Stimulated activated CD4-positive, alpha-beta T cell treated with anti-CD3 and anti-CD28 coated beads, Interleukin-4, amount 100 ng/mL, for 24 hours (primary cell): Measurements from ENCODE around the gene SCYGR6.
"Not testable (repeated sequence)": the region's sequence is repeated elsewhere in the genome, so short reads cannot be mapped to it uniquely, and the experiment has no call there.

Experiments
- DNase-seq: peaks from one replicate; pipeline ENCODE4 v3.0.0-alpha.2; 2020

SCYGR6 gene, protein sequence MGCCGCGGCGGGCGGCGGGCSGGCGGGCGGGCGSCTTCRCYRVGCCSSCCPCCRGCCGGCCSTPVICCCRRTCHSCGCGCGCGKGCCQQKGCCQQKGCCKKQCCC

DNA sequence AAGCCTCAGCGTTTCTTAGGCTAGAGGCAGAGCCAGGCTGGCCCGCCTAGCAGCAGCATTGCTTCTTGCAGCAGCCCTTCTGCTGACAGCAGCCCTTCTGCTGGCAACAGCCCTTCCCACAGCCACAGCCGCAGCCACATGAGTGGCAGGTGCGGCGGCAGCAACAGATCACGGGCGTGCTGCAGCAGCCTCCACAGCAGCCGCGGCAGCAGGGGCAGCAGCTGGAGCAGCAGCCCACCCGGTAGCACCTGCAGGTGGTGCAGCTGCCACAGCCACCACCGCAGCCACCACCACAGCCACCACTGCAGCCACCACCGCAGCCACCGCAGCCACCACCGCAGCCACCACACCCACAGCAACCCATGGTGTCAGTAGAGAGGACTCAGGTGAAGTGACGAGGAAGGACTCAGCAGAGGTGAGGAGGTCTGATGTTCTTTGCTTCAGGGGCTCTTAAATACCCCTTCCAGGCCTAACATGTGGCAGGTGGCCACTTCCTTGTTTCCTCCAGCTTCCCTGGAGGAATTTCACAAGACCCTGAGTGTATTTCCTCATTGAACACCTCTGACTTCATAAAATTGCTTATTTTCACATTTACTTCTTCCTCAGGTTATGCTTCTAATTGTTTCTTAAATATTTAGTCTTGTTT lies at the start of gene SCYGR6:
Gene SCYGR6 (minus strand): TSS at position 364 of the 646 bp plus-strand sequence. CDS start 0 bp downstream, at position 364.
- DNase-seq = no peak

DNA sequence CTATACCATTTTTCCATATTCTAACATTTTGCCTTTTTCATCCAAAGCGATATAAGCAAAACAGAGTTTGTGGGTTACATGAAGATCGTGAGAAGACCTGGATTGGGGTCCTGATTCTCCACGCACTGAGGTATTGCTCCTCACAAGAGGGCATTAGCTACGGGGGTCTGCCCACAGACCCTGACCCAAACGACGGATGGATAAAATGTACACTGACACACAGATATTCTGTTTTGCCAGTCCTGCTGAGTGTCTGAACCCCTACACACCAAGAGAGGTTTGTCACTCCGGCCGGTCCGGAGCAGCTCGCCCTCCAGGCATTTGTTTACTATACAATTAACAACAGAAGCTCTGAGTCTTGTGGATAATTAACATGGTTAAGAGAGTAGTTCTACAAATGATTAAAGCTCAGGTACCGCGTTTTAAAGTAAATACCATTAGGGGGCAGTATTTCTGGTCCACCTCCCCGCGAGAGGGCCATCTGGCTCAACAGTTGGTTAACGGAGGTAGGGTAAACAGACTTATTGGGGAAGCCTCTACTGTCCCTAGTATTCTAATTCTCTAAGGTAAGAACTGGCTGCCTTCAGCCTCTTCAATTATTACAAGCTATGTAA lies 49.6 kb upstream of the SCYGR6 start:
- DNase-seq = no peak

DNA sequence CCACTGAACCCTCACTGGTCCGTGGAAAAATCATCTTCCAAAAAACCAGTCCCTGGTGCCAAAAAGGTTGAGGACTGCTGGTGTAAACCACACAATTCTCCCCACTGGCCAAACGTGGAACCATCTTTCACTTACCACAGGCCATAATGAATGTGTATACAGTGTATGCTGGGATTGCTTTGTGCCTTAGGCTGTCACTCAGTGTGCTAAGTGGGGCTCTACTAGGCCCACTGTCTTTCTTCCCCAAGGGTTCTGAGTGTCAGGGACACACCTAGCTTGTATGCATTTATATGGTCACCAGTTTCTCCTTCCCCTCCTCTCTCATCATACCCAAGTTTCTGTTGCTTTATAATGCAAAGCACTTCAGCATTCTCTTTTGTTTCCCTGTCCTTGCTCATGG lies 48.4 kb upstream of the SCYGR6 start:
- no peak for DNase-seq

DNA sequence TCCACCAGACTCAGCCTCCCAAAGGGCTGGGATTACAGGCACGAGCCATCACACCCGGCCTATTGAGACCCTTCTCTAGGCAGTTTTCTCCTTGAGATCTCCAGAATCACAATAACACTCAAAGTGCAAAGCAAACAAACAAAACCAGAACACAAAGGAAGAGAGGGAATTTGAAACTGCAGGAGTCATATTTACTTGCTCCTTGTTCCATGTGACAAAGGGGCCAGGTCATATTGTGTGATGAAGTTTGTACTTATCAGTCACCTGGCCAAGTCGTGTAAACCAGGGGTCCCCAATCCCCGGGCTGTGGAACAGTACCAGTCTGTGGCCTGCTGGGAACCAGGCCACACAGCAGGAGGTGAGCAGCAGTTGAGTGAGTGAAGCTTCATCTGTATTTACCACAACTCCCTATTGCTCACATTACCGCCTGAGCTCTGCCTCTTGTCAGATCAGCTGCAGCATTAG lies 47.7 kb upstream of the SCYGR6 start:
- DNase-seq = no peak

DNA sequence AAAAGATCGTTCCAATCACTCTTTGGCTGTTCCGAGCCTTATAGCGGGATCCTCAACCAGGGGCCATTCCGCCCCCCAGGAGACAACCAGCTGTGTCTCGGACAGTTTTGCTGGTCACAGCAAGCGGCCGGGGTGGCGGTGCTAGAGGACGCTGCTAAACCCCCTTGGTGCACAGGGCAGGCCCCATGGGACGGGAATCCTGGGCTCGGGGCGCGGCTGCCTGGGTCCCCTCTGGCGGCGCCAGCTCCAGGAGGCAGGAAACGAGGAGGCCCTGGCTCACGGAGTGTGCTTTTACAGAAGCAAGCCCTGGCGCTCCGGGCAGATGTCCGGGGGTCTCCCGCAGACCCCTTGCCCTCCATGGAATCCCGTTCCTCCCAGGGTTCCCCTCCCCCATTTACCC lies 43.3 kb upstream of the SCYGR6 start:
- DNase-seq = no peak

DNA sequence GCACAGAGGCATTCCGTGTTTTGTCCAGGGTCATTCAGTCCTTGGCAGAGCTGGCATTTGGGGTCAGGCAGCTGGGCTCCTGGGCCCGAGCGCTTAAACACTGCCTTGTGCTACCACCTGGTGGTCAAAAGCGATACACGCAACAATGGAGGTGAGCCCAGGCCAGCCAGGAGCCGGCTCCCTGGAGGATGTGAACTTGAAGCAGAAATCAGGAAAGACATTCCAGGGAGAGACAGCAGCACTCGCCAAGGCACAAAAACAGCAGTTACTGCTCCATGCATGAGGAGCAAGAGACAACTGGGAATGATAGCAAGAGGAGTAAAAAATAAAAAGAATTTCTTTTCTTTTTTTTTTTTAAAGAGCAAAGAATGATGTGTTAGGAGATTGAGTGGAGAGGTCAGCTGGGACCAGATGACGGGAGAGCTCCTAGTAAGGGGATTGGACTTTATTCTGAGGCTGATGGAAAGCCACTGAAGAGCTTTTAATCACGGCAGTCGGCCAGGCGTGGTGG lies 41.9 kb upstream of the SCYGR6 start:
- peak; percentile 70 for DNase-seq

DNA sequence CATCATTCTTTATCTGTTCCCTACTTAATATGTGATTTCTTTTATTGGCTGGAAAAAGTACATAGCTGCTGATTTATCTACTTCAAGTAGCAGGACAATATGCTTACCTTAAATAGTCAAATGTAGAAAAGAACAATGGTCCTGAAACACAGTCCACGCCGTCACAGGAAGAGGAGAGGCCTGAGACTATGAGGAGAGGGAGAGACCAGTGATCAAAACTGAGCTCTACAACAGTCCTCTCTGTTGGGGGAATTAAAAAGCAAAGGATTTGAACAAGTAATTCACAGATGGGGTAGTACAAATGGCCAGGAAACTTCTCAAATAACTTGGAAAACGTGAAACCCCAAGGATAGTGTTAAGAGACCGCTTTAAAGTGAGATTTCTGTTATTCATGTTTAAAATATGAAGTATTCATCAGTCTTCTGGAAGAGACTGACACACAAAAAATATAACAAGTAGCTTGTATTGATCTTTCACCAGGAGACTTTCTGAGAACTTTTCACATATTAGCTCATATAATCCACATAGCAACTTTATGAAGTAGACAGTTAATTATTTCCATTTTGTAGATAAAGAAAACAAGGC lies 41.3 kb upstream of the SCYGR6 start:
- no peak for DNase-seq

DNA sequence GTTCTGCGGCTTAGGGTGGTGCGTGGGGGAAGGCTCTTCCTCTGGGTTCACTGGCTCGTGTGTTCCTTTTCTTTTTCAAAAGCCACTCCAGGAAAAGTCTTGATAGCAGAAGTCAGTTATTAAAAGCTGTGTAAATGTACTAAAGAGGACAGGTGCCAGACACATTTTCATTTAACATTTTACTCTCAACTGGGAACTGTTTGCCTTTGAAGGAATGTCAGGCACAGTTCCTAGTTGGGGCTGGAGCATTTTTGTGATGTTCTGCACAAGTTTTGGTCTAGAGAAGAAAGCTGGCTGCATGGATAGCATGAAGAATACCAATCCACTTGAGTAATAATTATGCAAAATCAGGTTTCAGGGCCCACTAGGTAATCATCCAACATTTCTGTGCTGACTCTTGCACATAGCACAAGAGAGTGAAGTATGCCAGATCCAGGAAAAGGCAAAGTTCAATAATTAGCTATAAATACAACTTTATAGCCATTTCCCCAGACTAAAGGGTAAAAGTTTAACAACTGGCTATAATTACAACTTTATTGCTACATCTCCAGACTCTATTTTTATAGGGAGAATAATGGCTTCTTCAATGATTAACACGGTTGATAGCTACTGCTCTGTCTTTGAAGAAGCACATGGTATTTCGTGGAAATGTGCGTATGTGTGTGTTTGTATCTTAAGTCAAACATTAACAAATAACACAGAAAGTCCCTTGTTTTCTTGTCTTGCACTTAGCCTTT lies 37.4 kb upstream of the SCYGR6 start:
- DNase-seq = no peak

DNA sequence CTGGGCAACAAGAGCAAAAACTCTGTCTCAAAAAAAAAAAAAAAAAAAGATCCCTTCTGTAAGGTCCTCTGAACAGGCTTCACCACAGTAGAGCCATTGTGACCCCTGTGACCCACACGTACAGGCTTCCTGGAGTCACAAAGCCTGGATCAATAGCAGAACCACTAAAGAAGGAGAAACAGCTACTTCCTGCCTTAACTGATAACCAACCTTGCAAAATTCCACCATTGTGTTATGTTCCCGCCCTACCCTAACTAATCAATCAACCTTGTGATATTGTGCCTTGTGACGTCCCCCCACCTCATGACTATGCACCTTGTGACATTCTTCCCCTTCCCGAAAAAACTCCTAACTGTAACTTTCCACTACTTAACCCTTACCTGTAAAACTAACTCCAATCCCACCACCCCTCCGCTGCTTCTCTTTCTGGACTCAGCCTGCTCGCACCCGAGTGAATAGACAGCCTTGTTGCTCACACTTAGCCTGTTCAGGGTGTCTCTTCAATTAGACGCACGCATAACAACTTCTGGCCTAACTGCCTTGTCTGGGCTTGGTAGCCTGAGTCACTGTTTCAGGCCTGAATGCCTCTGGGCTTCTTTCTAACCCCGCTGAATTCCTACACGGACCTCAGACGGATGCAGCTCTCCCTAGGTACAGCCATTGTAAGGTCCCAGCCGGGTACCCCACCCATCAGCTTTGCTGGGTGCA lies 35.0 kb upstream of the SCYGR6 start:
- no peak for DNase-seq

DNA sequence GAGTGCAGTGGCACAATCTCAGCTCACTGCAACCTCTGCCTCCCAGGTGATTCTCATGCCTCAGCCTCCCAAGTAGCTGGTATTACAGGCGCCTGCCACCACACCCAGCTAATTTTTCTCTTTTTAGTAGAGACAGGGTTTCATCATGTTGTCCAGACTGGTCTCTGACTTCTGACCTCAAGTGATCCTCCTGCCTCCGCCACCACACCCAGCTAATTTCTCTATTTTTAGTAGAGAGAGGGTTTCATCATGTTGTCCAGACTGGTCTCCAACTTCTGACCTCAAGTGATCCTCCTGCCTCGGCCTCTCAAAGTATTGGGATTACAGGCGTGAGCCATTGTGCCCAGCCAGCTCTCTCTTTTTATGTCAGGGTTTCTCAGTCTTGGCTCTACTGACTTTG lies 31.7 kb upstream of the SCYGR6 start:
- DNase-seq = not testable (repeated sequence)

DNA sequence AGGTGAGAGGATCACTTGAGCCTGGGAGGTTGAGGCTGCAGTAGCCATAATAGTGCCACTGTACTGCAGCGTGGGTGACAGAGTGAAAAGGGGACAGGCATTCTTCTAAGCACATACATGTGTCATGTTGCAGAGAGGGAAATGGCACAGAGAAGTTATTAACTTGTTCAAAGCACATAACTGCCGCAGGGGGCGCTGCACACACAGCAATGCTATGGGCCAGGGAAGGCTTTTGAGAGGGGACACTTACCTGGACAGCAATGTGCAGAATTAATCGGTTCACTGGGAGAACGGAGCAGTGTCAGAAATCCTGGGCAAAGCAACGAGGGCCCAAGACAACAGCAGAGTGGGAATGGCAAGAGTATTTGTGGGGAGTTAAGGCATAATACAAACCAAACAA lies 23.5 kb upstream of the SCYGR6 start:
- no peak for DNase-seq

DNA sequence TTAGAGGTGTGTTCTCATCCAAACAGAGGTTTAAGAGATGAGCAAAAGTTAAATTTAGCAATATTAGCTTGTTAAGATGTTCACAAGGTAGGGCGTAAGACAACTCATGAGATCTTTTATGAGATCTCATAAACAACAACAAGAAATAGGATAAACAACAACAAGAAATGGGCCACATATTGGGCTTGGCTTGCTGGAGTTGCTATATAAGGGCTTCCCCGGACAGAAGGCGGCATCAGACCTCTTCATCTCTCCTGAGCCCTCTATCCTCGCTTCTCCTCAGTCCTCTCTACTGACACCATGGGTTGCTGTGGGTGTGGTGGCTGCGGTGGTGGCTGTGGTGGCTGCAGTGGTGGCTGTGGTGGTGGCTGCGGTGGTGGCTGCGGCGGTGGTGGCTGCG lies 21.0 kb upstream of the SCYGR6 start, which contains the start of gene SCYGR8:
Gene SCYGR8 (plus strand): TSS at position 301 of the 400 bp plus-strand sequence. CDS start 0 bp downstream, at position 301.
- no peak for DNase-seq

DNA sequence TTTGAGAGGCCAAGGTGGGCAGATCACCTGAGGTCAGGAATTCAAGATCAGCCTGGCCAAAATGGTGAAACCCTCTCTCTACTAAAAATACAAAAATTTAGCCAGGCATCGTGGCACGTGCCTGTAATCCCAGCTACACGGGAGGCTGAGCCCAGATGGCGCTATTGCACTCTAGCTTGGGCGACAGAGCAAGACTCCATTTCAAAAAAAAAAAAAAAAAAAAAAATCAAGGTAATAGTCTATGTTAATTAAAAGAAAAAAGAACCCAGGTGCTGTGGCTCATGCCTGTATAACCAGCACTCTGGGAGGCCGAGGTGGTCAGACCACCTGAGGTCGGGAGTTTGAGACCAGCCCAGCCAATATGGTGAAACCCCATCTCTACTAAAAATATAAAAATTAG lies 16.1 kb upstream of the SCYGR6 start:
- peak; percentile 6 for DNase-seq

DNA sequence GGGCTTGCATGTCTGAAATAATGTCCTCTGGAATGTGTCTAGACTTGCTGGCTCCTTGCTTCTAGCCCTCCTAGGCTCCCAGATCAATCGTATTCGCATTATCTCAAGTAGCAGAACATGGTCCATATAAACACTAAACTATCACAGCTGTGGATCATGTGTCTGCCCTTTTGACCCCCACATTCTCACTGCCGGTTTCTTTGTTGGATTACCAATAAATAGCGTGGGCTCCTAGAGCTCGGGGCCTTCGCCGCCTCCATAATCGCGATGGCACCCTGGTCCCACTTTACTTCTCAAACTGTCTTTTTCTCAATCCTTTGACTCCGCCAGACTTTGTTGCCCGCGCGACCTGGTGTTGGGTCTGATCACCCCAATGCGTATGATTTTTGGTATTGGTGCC lies 14.8 kb upstream of the SCYGR6 start:
- no peak for DNase-seq

DNA sequence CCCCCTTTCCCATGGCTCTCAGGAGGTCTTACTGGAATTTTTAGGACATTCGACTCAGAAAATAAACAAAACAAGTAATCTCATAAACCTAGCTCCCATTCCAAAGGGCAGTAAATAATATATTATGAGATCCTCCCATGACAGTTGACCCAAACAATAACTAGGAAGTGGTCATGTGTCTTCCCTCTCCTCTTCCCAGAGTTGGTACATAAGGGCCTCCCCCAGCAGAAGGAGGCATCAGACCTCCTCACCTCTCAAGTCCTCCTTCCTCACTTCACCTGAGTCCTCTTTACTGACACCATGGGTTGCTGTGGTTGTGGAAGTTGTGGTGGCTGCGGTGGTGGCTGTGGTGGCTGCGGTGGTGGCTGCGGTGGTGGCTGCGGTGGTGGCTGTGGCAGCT lies 3.5 kb upstream of the SCYGR6 start, which contains the start of gene SCYGR7:
Gene SCYGR7 (plus strand): TSS at position 301 of the 400 bp plus-strand sequence. CDS start 0 bp downstream, at position 301.
- no peak for DNase-seq

DNA sequence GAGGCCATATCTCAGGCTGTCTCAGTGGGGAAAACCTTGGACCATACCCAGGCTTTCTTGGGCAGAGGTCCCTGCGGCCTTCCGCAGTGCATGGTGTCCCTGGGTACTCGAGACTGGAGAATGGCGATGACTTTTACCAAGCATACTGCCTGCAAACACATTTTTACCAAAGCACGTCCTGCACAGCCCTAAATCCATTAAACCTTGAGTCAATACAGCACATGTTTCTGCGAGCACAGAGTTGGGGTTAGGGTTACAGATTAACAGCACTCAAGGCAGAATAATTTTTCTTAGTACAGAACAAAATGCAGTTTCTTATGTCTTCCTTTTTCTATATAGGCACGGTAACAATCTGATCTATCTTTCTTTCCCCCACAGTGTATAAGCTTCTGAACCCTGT lies 1.7 kb downstream of the SCYGR6 start:
- DNase-seq = not testable (repeated sequence)

DNA sequence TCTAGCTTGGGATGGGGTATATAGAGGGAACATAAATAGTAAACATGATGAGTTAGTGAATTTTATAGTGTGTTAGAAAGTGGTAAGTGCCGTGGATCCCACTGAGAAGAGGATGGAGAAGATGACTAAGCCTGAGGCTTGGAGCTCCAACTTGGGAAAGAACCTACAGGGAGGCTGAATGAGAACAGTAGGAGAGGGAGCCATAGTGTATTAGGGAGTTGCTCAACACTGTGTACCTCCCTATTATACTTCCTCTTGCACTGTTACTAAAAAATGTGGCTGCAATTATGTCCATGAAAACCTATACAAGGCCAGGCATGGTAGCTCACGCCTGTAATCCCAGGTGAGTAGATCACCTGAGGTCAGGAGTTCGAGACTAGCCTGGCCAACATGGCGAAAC lies 3.9 kb downstream of the SCYGR6 start:
- DNase-seq = no peak

DNA sequence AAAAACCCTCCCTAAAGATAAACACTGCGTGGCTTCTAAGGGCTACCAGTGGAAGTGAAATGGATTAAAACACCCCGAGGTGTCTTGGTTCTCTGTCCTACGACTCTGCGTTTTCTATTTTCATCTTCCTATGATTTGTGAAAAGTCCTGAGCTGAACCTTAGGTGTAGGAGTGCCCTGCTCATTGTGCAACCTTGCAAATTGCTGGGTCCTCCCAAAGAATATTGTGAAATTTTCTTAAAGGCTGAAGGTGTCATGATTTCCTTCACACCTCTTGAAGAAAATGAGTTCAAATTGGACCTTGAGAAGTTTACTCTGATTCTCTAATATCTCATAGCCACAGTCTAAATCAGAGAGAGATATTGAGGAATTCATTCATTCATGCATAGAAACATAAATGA lies 4.9 kb downstream of the SCYGR6 start:
- DNase-seq = no peak

DNA sequence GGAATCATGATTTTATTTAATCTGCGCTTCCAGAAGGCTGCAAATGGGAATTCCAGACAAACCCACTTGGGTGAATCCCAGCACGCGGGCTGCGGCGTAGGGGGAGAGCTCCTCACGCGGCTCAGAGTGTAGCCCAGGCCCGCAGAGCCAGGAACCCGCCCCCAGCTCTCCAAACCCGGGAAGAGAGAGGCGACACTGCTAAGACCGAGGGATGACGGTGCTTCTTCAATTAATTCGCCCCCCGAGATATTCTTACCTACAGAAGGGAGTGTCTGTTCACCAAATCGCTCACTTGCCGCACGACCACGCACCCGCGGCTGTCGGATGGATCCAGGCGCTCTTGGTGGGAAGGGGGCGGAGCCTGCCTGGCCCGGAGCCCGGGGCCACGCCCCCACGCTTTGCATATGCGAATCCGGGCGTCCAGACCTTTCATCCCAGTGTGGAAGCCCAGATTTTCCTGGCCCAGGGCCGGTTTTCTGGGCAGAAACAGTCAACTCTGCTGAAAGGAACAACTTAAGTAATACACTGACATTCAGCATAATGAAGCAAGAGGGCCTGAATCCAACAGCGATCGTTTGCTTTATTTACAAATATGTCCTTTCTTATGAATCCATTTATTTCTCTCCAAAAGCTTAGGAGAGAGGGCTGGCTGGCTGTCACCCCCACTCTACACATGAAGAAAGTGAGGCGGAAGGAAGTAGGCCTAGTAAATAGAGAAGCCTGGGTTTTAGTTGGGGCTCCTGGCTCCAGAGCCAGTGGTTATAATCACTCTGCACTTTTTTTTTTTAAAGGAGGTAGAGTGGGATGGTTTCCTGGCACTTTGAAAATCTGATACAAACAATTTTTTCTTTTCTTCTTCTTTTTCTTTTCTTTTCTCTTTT lies 6.6 kb downstream of the SCYGR6 start, which contains the start of gene SLC19A3:
Gene SLC19A3 (minus strand): TSS at position 342 of the 881 bp plus-strand sequence. CDS start 15,710 bp downstream, outside the sequence.
- DNase-seq = no peak

DNA sequence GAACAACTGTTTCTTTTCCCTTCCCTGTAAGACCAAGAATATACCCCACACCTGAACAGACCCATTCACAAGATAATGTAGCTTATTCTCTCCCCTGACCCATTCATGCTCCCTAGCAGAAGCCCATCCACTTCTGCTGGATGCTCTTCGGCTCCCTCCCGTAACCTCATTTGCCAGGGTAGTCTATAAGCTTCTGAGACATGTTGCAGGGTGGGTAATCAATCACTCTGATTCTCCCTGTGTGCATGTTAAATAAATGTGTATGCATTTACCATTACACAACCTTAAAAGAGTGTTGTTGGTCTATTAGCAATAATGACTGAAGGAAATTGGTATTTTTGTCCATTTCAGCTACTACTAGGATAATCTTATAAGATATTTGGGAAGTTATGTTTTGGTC lies 8.1 kb downstream of the SCYGR6 start:
- DNase-seq = no peak

DNA sequence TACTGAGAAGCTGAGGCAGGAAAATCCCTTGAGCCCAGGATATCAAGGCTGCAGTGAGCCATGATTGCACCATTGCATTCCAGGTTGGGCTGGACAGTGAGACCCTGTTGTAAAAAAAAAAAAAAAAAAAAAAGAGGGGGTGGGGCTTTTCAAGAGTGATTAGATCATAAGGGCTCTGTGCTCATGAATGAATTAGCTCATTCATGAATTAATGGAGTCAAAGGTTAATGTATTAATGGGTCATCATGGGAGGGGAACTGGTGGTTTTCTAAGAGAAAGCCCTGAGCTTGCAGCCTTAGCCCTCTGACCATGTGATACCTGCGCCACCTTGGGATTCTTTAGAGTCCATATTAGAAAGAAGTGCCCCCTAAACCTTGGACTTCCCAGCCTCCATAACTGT lies 11.3 kb downstream of the SCYGR6 start:
- no peak for DNase-seq
